SK-N-MC (cell line): Measurements from ENCODE around the gene MARK2.

Experiments used
- EZH2 ChIP-seq: fragments of 200-600 bp; sonication (generic); IDR thresholded peaks from one replicate; pipeline ENCODE4 v1.6.1; 2017; ENCODE audit warnings: antibody characterized with exemption
- FOXP2 ChIP-seq: optimal IDR thresholded peaks from 2 replicates; pipeline ENCODE3; 2011; ENCODE audit warnings: mild to moderate bottlenecking, moderate library complexity; ENCODE audit not compliant: insufficient read depth; ENCODE audit errors: extremely low read length, control extremely low read depth
- POLR2AphosphoS5 ChIP-seq: IDR thresholded peaks from 2 replicates; pipeline ENCODE4 v1.6.1; 2012; ENCODE audit warnings: mild to moderate bottlenecking, low read depth, low read length, borderline replicate concordance

- TF ChIP-seq POLR2AphosphoS5 (no peak), EZH2 (no peak), FOXP2 (no peak)
Observed at GRCh38 chr11:63818609-63819008, 20.3 kb upstream of the MARK2 start.
